ENCODE measurements around the gene CNTNAP4. TPM values are rescaled to one million over a fixed set of nuclear protein-coding genes. Genes with fewer than 3 reads are reported as not detected.

Gene CNTNAP4
- polyA plus RNA-seq, 3 donors, result not detected

GRCh38 chr16:76311260-76311659 is 34.1 kb downstream of the CNTNAP4 start:
- no peak overlapping the region for H3K27ac Mint-ChIP-seq
- no peaks in the 10 kb centered on the region for H3K79me2 ChIP-seq (ENCODE audit: insufficient read depth, low read length)
- no peak overlapping the region for H3K4me3 Mint-ChIP-seq
- no peaks in the 10 kb centered on the region for H3K9me3 ChIP-seq (replicated peaks in 1 of 2; ENCODE audit: control insufficient read depth in 1 of 2, insufficient read depth in 1 of 2, low read length in 2 of 2)
- H3K27me3 ChIP-seq (ENCODE audit: control insufficient read depth in 2 of 2, insufficient read depth in 2 of 2, low read length in 2 of 2), result no peaks in the 10 kb centered on the region
- no peaks in the 10 kb centered on the region for H3K27me3 Mint-ChIP-seq (ENCODE audit: low read depth in 3 of 3)
- H3K27ac ChIP-seq (ENCODE audit: low read depth in 1 of 2, low read length in 2 of 2), result no peak overlapping the region
- no peak overlapping the region for H3K9ac ChIP-seq (ENCODE audit: insufficient read depth, low read length, poor library complexity, severe bottlenecking)
- no peak for DNase-seq
- no peaks in the 10 kb centered on the region for H3K4me1 Mint-ChIP-seq
- intact Hi-C loops (cut with micrococcal nuclease), result no loop called here
- H4K20me1 ChIP-seq (ENCODE audit: insufficient read depth, low read length), result no peaks in the 10 kb centered on the region
- no peaks in the 10 kb centered on the region for H3K36me3 ChIP-seq (replicated peaks in 1 of 2; ENCODE audit: control insufficient read depth in 1 of 2, insufficient read depth in 2 of 2, low read length in 2 of 2)
- H3K4me3 ChIP-seq (replicated peaks in 1 of 3; ENCODE audit: low read depth in 2 of 3, low read length in 3 of 3), result no peak overlapping the region
- no peaks in the 10 kb centered on the region for H3K4me1 ChIP-seq (ENCODE audit: control insufficient read depth in 1 of 2, insufficient read depth in 2 of 2, low read length in 2 of 2)
- WGBS (ENCODE audit: insufficient coverage), result no CpG with 5 or more reads among the region's 2 CpGs
- no peak overlapping the region for H3K4me2 ChIP-seq (replicated peaks; ENCODE audit: extremely low read depth, low read length, poor library complexity, severe bottlenecking)
- peaks cover 0 to 7% (median 3%) of the 10 kb centered on the region in 7 donors for H3K9me3 Mint-ChIP-seq
- H2AFZ ChIP-seq (ENCODE audit: insufficient read depth, low read depth, low read length, poor library complexity, severe bottlenecking), result no peak overlapping the region
- H3K36me3 Mint-ChIP-seq, result no peaks in the 10 kb centered on the region
- no peak for TF ChIP-seq CTCF (IDR thresholded peaks at IDR 0.05)

GRCh38 chr16:76318565-76318964 is 41.4 kb downstream of the CNTNAP4 start:
- DNase-seq, result no peak
- Histone ChIP-seq H3K9me3 (replicated peaks in 1 of 2; ENCODE audit: control insufficient read depth in 1 of 2, insufficient read depth in 1 of 2, low read length in 2 of 2) (no peaks in the 10 kb centered on the region), H3K4me1 (ENCODE audit: control insufficient read depth in 1 of 2, insufficient read depth in 2 of 2, low read length in 2 of 2) (no peaks in the 10 kb centered on the region), H3K79me2 (ENCODE audit: insufficient read depth, low read length) (no peaks in the 10 kb centered on the region), H3K9ac (ENCODE audit: insufficient read depth, low read length, poor library complexity, severe bottlenecking) (no peak overlapping the region), H3K4me3 (replicated peaks in 1 of 3; ENCODE audit: low read depth in 2 of 3, low read length in 3 of 3) (no peak overlapping the region), H4K20me1 (ENCODE audit: insufficient read depth, low read length) (no peaks in the 10 kb centered on the region), H3K27me3 (ENCODE audit: control insufficient read depth in 2 of 2, insufficient read depth in 2 of 2, low read length in 2 of 2) (no peaks in the 10 kb centered on the region), H3K36me3 (replicated peaks in 1 of 2; ENCODE audit: control insufficient read depth in 1 of 2, insufficient read depth in 2 of 2, low read length in 2 of 2) (no peaks in the 10 kb centered on the region), H3K4me2 (replicated peaks; ENCODE audit: extremely low read depth, low read length, poor library complexity, severe bottlenecking) (no peak overlapping the region), H2AFZ (ENCODE audit: insufficient read depth, low read depth, low read length, poor library complexity, severe bottlenecking) (no peak overlapping the region), H3K27ac (ENCODE audit: low read depth in 1 of 2, low read length in 2 of 2) (no peak overlapping the region)
- no peak for TF ChIP-seq CTCF (IDR thresholded peaks at IDR 0.05)
- Mint-ChIP-seq H3K4me3 (no peak overlapping the region), H3K9me3 (peaks cover 0 to 5% (median 0%) of the 10 kb centered on the region in 7 donors), H3K4me1 (no peaks in the 10 kb centered on the region), H3K27ac (no peak overlapping the region), H3K27me3 (ENCODE audit: low read depth in 3 of 3) (peaks cover 0 to 2% (median 0%) of the 10 kb centered on the region in 3 donors), H3K36me3 (no peaks in the 10 kb centered on the region)
- intact Hi-C loops (cut with micrococcal nuclease), result no loop called here

Measured in CD14-positive monocyte (primary cell).